ENCODE measurements around the gene ARHGEF3.

ARHGEF3 gene

GRCh38 chr3:56801662-56802377 is at the start of gene ARHGEF3:
ARHGEF3 (minus strand) TSS chr3:56801949; CDS start chr3:56801798, 151 bp downstream.
- no peak for DNase-seq

- DNase-seq: no peak
These were observed 47.9 kb upstream of the ARHGEF3 start for GRCh38 chr3:56849698-56850097.

GRCh38 chr3:56845505-56845904 is 43.8 kb upstream of the ARHGEF3 start:
- no peak for DNase-seq

GRCh38 chr3:56844536-56844935 is 42.8 kb upstream of the ARHGEF3 start:
- no peak for DNase-seq

- DNase-seq: no peak
These were observed 38.3 kb upstream of the ARHGEF3 start for GRCh38 chr3:56839784-56840715.

GRCh38 chr3:56838448-56838847 is 36.7 kb upstream of the ARHGEF3 start:
- DNase-seq: no peak

- no peak for DNase-seq
These were observed 35.6 kb upstream of the ARHGEF3 start for GRCh38 chr3:56837196-56837955.

- no peak for DNase-seq
These were observed 34.8 kb upstream of the ARHGEF3 start for GRCh38 chr3:56836276-56837163.

GRCh38 chr3:56835650-56836227 is 34.0 kb upstream of the ARHGEF3 start:
- no peak for DNase-seq

- DNase-seq: no peak
These were observed 31.8 kb upstream of the ARHGEF3 start for GRCh38 chr3:56833536-56833935.

GRCh38 chr3:56833022-56833421 is 31.3 kb upstream of the ARHGEF3 start:
- DNase-seq: no peak

- no peak for DNase-seq
These were observed 29.8 kb upstream of the ARHGEF3 start for GRCh38 chr3:56831572-56831971.

GRCh38 chr3:56830884-56831283 is 29.1 kb upstream of the ARHGEF3 start:
- DNase-seq: no peak

- DNase-seq: no peak
These were observed 27.8 kb upstream of the ARHGEF3 start for GRCh38 chr3:56829533-56829932.

- no peak for DNase-seq
These were observed 25.3 kb upstream of the ARHGEF3 start for GRCh38 chr3:56826831-56827722.

GRCh38 chr3:56825567-56826438 is 24.1 kb upstream of the ARHGEF3 start:
- no peak for DNase-seq

GRCh38 chr3:56823984-56824703 is 22.4 kb upstream of the ARHGEF3 start:
- DNase-seq: no peak

GRCh38 chr3:56823421-56823926 is 21.7 kb upstream of the ARHGEF3 start:
- DNase-seq: no peak

- no peak for DNase-seq
These were observed 20.8 kb upstream of the ARHGEF3 start for GRCh38 chr3:56822501-56822900.

Measured in NCI-H2029 treated with DMSO at 0.1 percent for 48 hours (cell line).